ENCODE measurements around the gene KCNN1.
"Not testable (repeated sequence)": the region's sequence is repeated elsewhere in the genome, so short reads cannot be mapped to it uniquely, and the experiment has no call there.

KCNN1 gene

GRCh38 chr19:18001777-18002345 lies 35.0 kb downstream of the KCNN1 start:
- no peak for DNase-seq (ENCODE audit: low read depth)

GRCh38 chr19:18002347-18002850 lies 35.5 kb downstream of the KCNN1 start:
- no peak for DNase-seq (ENCODE audit: low read depth)

- DNase-seq (ENCODE audit: low read depth) = not testable (repeated sequence)
Observed at GRCh38 chr19:18005750-18006149, 38.8 kb downstream of the KCNN1 start.

- DNase-seq (ENCODE audit: low read depth) = peak; percentile 77
Observed at GRCh38 chr19:18007044-18007916, 40.4 kb downstream of the KCNN1 start.

- DNase-seq (ENCODE audit: low read depth) = peak; percentile 86
Observed at GRCh38 chr19:18007917-18008673, 41.2 kb downstream of the KCNN1 start, which contains the start of gene ARRDC2. Gene ARRDC2, plus strand, starts transcription at chr19:18008170. Its CDS starts 141 bp downstream, at chr19:18008311.

- no peak for DNase-seq (ENCODE audit: low read depth)
Observed at GRCh38 chr19:18008814-18009213, 41.9 kb downstream of the KCNN1 start.

- DNase-seq (ENCODE audit: low read depth) = no peak
Observed at GRCh38 chr19:18009412-18010066, 42.6 kb downstream of the KCNN1 start.

- DNase-seq (ENCODE audit: low read depth) = no peak
Observed at GRCh38 chr19:18010149-18010548, 43.2 kb downstream of the KCNN1 start.

GRCh38 chr19:18013210-18014111 lies 46.6 kb downstream of the KCNN1 start:
- DNase-seq (ENCODE audit: low read depth) = no peak

GRCh38 chr19:18014197-18014596 lies 47.3 kb downstream of the KCNN1 start:
- DNase-seq (ENCODE audit: low read depth) = no peak

GRCh38 chr19:18016209-18016910 lies 49.5 kb downstream of the KCNN1 start:
- no peak for DNase-seq (ENCODE audit: low read depth)

GRCh38 chr19:18017275-18018083 lies 50.6 kb downstream of the KCNN1 start:
- no peak for DNase-seq (ENCODE audit: low read depth)

- DNase-seq (ENCODE audit: low read depth) = no peak
Observed at GRCh38 chr19:18020212-18021085, 53.5 kb downstream of the KCNN1 start.

GRCh38 chr19:18021121-18021755 lies 54.3 kb downstream of the KCNN1 start:
- no peak for DNase-seq (ENCODE audit: low read depth)

GRCh38 chr19:18023622-18024251 lies 56.8 kb downstream of the KCNN1 start:
- DNase-seq (ENCODE audit: low read depth) = no peak

GRCh38 chr19:18027151-18027550 lies 60.2 kb downstream of the KCNN1 start:
- DNase-seq (ENCODE audit: low read depth) = no peak

GRCh38 chr19:18029617-18030338 lies 62.9 kb downstream of the KCNN1 start:
- no peak for DNase-seq (ENCODE audit: low read depth)
